ENCODE results near the gene ME1. TPM values are rescaled to one million over a fixed set of nuclear protein-coding genes. Genes with fewer than 3 reads are reported as not detected.
"Not testable (repeated sequence)": the region's sequence is repeated elsewhere in the genome, so short reads cannot be mapped to it uniquely, and the experiment has no call there.

ME1 gene
- total RNA-seq, 2 donors from 2014 or later: 13.8 to 22.9 TPM

GRCh38 chr6:83359638-83360037 is 71.2 kb downstream of the ME1 start:
- Histone ChIP-seq H3K9me3 (peaks cover 8% of the 10 kb centered on the region), H3K4me3 (no peak overlapping the region), H3K36me3 (no peaks in the 10 kb centered on the region), H3K27ac (no peak overlapping the region), H3K4me1 (ENCODE audit: control insufficient read depth in 1 of 2, low read depth in 2 of 2) (peaks cover 0 to 3% of the 10 kb centered on the region in 2 donors), H3K27me3 (replicated peaks; ENCODE audit: insufficient read depth) (no peaks in the 10 kb centered on the region)
- DNase-seq (ENCODE audit: low spot score) (no peak), ATAC-seq (ENCODE audit: insufficient number of reproducible peaks, low FRiP score, low read depth) (no peak)
- no peak for TF ChIP-seq CTCF (IDR thresholded peaks at IDR 0.05)

GRCh38 chr6:83354747-83355146 is 76.1 kb downstream of the ME1 start:
- ATAC-seq (ENCODE audit: insufficient number of reproducible peaks, low FRiP score, low read depth) (no peak), DNase-seq (ENCODE audit: low spot score) (no peak)
- Histone ChIP-seq H3K27ac (no peak overlapping the region), H3K4me3 (no peak overlapping the region), H3K9me3 (peaks cover 6% of the 10 kb centered on the region), H3K27me3 (replicated peaks; ENCODE audit: insufficient read depth) (no peaks in the 10 kb centered on the region), H3K36me3 (no peaks in the 10 kb centered on the region), H3K4me1 (ENCODE audit: control insufficient read depth in 1 of 2, low read depth in 2 of 2) (peaks cover 0 to 3% of the 10 kb centered on the region in 2 donors)
- no peak for TF ChIP-seq CTCF (IDR thresholded peaks at IDR 0.05)

- ATAC-seq (ENCODE audit: insufficient number of reproducible peaks, low FRiP score, low read depth): no peak
- no peaks in the 10 kb centered on the region for H3K36me3 ChIP-seq
- no peak for TF ChIP-seq CTCF (IDR thresholded peaks at IDR 0.05)
- H3K27ac ChIP-seq: no peak overlapping the region
- DNase-seq (ENCODE audit: low spot score): no peak
- peaks cover 0 to 3% of the 10 kb centered on the region in 2 donors for H3K4me1 ChIP-seq (ENCODE audit: control insufficient read depth in 1 of 2, low read depth in 2 of 2)
- H3K9me3 ChIP-seq: no peaks in the 10 kb centered on the region
- no peaks in the 10 kb centered on the region for H3K27me3 ChIP-seq (replicated peaks; ENCODE audit: insufficient read depth)
- no peak overlapping the region for H3K4me3 ChIP-seq
Measured at GRCh38 chr6:83352424-83353061, 78.3 kb downstream of the ME1 start.

GRCh38 chr6:83343121-83343520 is 87.7 kb downstream of the ME1 start:
- Histone ChIP-seq H3K27ac (no peak overlapping the region), H3K4me3 (no peak overlapping the region), H3K36me3 (peaks cover 6% of the 10 kb centered on the region), H3K4me1 (ENCODE audit: control insufficient read depth in 1 of 2, low read depth in 2 of 2) (no peaks in the 10 kb centered on the region), H3K9me3 (no peaks in the 10 kb centered on the region), H3K27me3 (replicated peaks; ENCODE audit: insufficient read depth) (no peaks in the 10 kb centered on the region)
- ATAC-seq (ENCODE audit: insufficient number of reproducible peaks, low FRiP score, low read depth) (no peak), DNase-seq (ENCODE audit: low spot score) (no peak)
- no peak for TF ChIP-seq CTCF (IDR thresholded peaks at IDR 0.05)

GRCh38 chr6:83341765-83342164 is 89.1 kb downstream of the ME1 start:
- H3K27ac ChIP-seq: no peak overlapping the region
- ATAC-seq (ENCODE audit: insufficient number of reproducible peaks, low FRiP score, low read depth): no peak
- H3K36me3 ChIP-seq: peaks cover 6% of the 10 kb centered on the region
- no peaks in the 10 kb centered on the region for H3K4me1 ChIP-seq (ENCODE audit: control insufficient read depth in 1 of 2, low read depth in 2 of 2)
- no peak for TF ChIP-seq CTCF (IDR thresholded peaks at IDR 0.05)
- no peak for DNase-seq (ENCODE audit: low spot score)
- no peak overlapping the region for H3K4me3 ChIP-seq
- H3K9me3 ChIP-seq: no peaks in the 10 kb centered on the region
- no peaks in the 10 kb centered on the region for H3K27me3 ChIP-seq (replicated peaks; ENCODE audit: insufficient read depth)

GRCh38 chr6:83333916-83334315 is 96.9 kb downstream of the ME1 start:
- not testable (repeated sequence) for H3K27ac ChIP-seq; H3K4me1 ChIP-seq (ENCODE audit: control insufficient read depth in 1 of 2, low read depth in 2 of 2); H3K36me3 ChIP-seq; ATAC-seq (ENCODE audit: insufficient number of reproducible peaks, low FRiP score, low read depth); H3K4me3 ChIP-seq; H3K27me3 ChIP-seq (replicated peaks; ENCODE audit: insufficient read depth); DNase-seq (ENCODE audit: low spot score); H3K9me3 ChIP-seq
